ENCODE measurements around the gene CD84.
"Not testable (repeated sequence)": the region's sequence is repeated elsewhere in the genome, so short reads cannot be mapped to it uniquely, and the experiment has no call there.

CD84 gene

GRCh38 chr1:160576884-160577283, 2.4 kb downstream of the CD84 start:
- Histone ChIP-seq H2AFZ (ENCODE audit: low read depth, low read length) (no peak overlapping the region), H3K4me3 (ENCODE audit: low read length) (no peak overlapping the region), H3K4me1 (ENCODE audit: insufficient read depth, low read length) (no peaks in the 10 kb centered on the region), H3K36me3 (ENCODE audit: insufficient read depth, low read length) (no peaks in the 10 kb centered on the region), H3K27me3 (ENCODE audit: insufficient read depth, low read length) (peaks cover 2% of the 10 kb centered on the region), H3K9me3 (ENCODE audit: low read length) (no peaks in the 10 kb centered on the region)

- H3K27me3 ChIP-seq (ENCODE audit: insufficient read depth, low read length) = peaks cover 2% of the 10 kb centered on the region
- no peaks in the 10 kb centered on the region for H3K36me3 ChIP-seq (ENCODE audit: insufficient read depth, low read length)
- no peaks in the 10 kb centered on the region for H3K4me1 ChIP-seq (ENCODE audit: insufficient read depth, low read length)
- H2AFZ ChIP-seq (ENCODE audit: low read depth, low read length) = no peak overlapping the region
- H3K9me3 ChIP-seq (ENCODE audit: low read length) = no peaks in the 10 kb centered on the region
- no peak overlapping the region for H3K4me3 ChIP-seq (ENCODE audit: low read length)
These were observed 2.9 kb downstream of the CD84 start for GRCh38 chr1:160576390-160576789.

- Histone ChIP-seq H2AFZ (ENCODE audit: low read depth, low read length) (no peak overlapping the region), H3K4me3 (ENCODE audit: low read length) (no peak overlapping the region), H3K36me3 (ENCODE audit: insufficient read depth, low read length) (no peaks in the 10 kb centered on the region), H3K27me3 (ENCODE audit: insufficient read depth, low read length) (peaks cover 2% of the 10 kb centered on the region), H3K4me1 (ENCODE audit: insufficient read depth, low read length) (no peaks in the 10 kb centered on the region), H3K9me3 (ENCODE audit: low read length) (no peaks in the 10 kb centered on the region)
These were observed 4.1 kb downstream of the CD84 start for GRCh38 chr1:160575112-160575664.

GRCh38 chr1:160570840-160571239, 8.5 kb downstream of the CD84 start:
- Histone ChIP-seq H3K36me3 (ENCODE audit: insufficient read depth, low read length) (no peaks in the 10 kb centered on the region), H3K4me3 (ENCODE audit: low read length) (no peak overlapping the region), H3K9me3 (ENCODE audit: low read length) (no peaks in the 10 kb centered on the region), H3K4me1 (ENCODE audit: insufficient read depth, low read length) (no peaks in the 10 kb centered on the region), H3K27me3 (ENCODE audit: insufficient read depth, low read length) (no peaks in the 10 kb centered on the region), H2AFZ (ENCODE audit: low read depth, low read length) (no peak overlapping the region)

GRCh38 chr1:160569806-160570205, 9.5 kb downstream of the CD84 start:
- Histone ChIP-seq H3K36me3 (ENCODE audit: insufficient read depth, low read length) (no peaks in the 10 kb centered on the region), H3K9me3 (ENCODE audit: low read length) (no peaks in the 10 kb centered on the region), H3K4me3 (ENCODE audit: low read length) (no peak overlapping the region), H3K4me1 (ENCODE audit: insufficient read depth, low read length) (no peaks in the 10 kb centered on the region), H2AFZ (ENCODE audit: low read depth, low read length) (no peak overlapping the region), H3K27me3 (ENCODE audit: insufficient read depth, low read length) (no peaks in the 10 kb centered on the region)

GRCh38 chr1:160567858-160568682, 11.2 kb downstream of the CD84 start:
- Histone ChIP-seq H3K9me3 (ENCODE audit: low read length) (no peaks in the 10 kb centered on the region), H3K4me3 (ENCODE audit: low read length) (no peak overlapping the region), H3K36me3 (ENCODE audit: insufficient read depth, low read length) (no peaks in the 10 kb centered on the region), H3K27me3 (ENCODE audit: insufficient read depth, low read length) (no peaks in the 10 kb centered on the region), H3K4me1 (ENCODE audit: insufficient read depth, low read length) (no peaks in the 10 kb centered on the region), H2AFZ (ENCODE audit: low read depth, low read length) (no peak overlapping the region)

- no peaks in the 10 kb centered on the region for H3K9me3 ChIP-seq (ENCODE audit: low read length)
- no peaks in the 10 kb centered on the region for H3K4me1 ChIP-seq (ENCODE audit: insufficient read depth, low read length)
- no peaks in the 10 kb centered on the region for H3K27me3 ChIP-seq (ENCODE audit: insufficient read depth, low read length)
- no peaks in the 10 kb centered on the region for H3K36me3 ChIP-seq (ENCODE audit: insufficient read depth, low read length)
- no peak overlapping the region for H2AFZ ChIP-seq (ENCODE audit: low read depth, low read length)
- no peak overlapping the region for H3K4me3 ChIP-seq (ENCODE audit: low read length)
These were observed 12.0 kb downstream of the CD84 start for GRCh38 chr1:160567341-160567740.

GRCh38 chr1:160565564-160565963, 13.7 kb downstream of the CD84 start:
- no peak overlapping the region for H2AFZ ChIP-seq (ENCODE audit: low read depth, low read length)
- no peaks in the 10 kb centered on the region for H3K9me3 ChIP-seq (ENCODE audit: low read length)
- H3K36me3 ChIP-seq (ENCODE audit: insufficient read depth, low read length) = no peaks in the 10 kb centered on the region
- no peak overlapping the region for H3K4me3 ChIP-seq (ENCODE audit: low read length)
- H3K27me3 ChIP-seq (ENCODE audit: insufficient read depth, low read length) = no peaks in the 10 kb centered on the region
- no peaks in the 10 kb centered on the region for H3K4me1 ChIP-seq (ENCODE audit: insufficient read depth, low read length)

GRCh38 chr1:160563230-160563629, 16.1 kb downstream of the CD84 start:
- not testable (repeated sequence) for H3K36me3 ChIP-seq (ENCODE audit: insufficient read depth, low read length); H3K9me3 ChIP-seq (ENCODE audit: low read length); H3K4me1 ChIP-seq (ENCODE audit: insufficient read depth, low read length); H3K4me3 ChIP-seq (ENCODE audit: low read length); H3K27me3 ChIP-seq (ENCODE audit: insufficient read depth, low read length); H2AFZ ChIP-seq (ENCODE audit: low read depth, low read length)

GRCh38 chr1:160562745-160563144, 16.6 kb downstream of the CD84 start:
- not testable (repeated sequence) for H3K27me3 ChIP-seq (ENCODE audit: insufficient read depth, low read length); H2AFZ ChIP-seq (ENCODE audit: low read depth, low read length); H3K4me3 ChIP-seq (ENCODE audit: low read length); H3K4me1 ChIP-seq (ENCODE audit: insufficient read depth, low read length); H3K36me3 ChIP-seq (ENCODE audit: insufficient read depth, low read length); H3K9me3 ChIP-seq (ENCODE audit: low read length)

GRCh38 chr1:160560806-160561205, 18.5 kb downstream of the CD84 start:
- Histone ChIP-seq H3K27me3 (ENCODE audit: insufficient read depth, low read length) (no peaks in the 10 kb centered on the region), H3K4me1 (ENCODE audit: insufficient read depth, low read length) (no peaks in the 10 kb centered on the region), H3K36me3 (ENCODE audit: insufficient read depth, low read length) (no peaks in the 10 kb centered on the region), H3K9me3 (ENCODE audit: low read length) (no peaks in the 10 kb centered on the region), H3K4me3 (ENCODE audit: low read length) (no peak overlapping the region), H2AFZ (ENCODE audit: low read depth, low read length) (no peak overlapping the region)

- no peaks in the 10 kb centered on the region for H3K4me1 ChIP-seq (ENCODE audit: insufficient read depth, low read length)
- H2AFZ ChIP-seq (ENCODE audit: low read depth, low read length) = no peak overlapping the region
- H3K27me3 ChIP-seq (ENCODE audit: insufficient read depth, low read length) = no peaks in the 10 kb centered on the region
- H3K4me3 ChIP-seq (ENCODE audit: low read length) = no peak overlapping the region
- no peaks in the 10 kb centered on the region for H3K9me3 ChIP-seq (ENCODE audit: low read length)
- no peaks in the 10 kb centered on the region for H3K36me3 ChIP-seq (ENCODE audit: insufficient read depth, low read length)
These were observed 19.1 kb downstream of the CD84 start for GRCh38 chr1:160560045-160560705.

- not testable (repeated sequence) for H2AFZ ChIP-seq (ENCODE audit: low read depth, low read length); H3K4me3 ChIP-seq (ENCODE audit: low read length)
These were observed 19.9 kb downstream of the CD84 start for GRCh38 chr1:160559437-160559836.

More at GRCh38 chr1:160559437-160559836, 19.9 kb downstream of the CD84 start:
- not testable (repeated sequence) for H3K9me3 ChIP-seq (ENCODE audit: low read length); H3K36me3 ChIP-seq (ENCODE audit: insufficient read depth, low read length); H3K27me3 ChIP-seq (ENCODE audit: insufficient read depth, low read length); H3K4me1 ChIP-seq (ENCODE audit: insufficient read depth, low read length)
